Measurements from ENCODE around the gene TNS3. TPM values are rescaled to one million over a fixed set of nuclear protein-coding genes. Genes with fewer than 3 reads are reported as not detected.

TNS3 gene
- total and polyA plus RNA-seq, 9 of the 15 experiments (the other 6 are each of a cell fraction or from before 2014, with no cell fraction given), result 0.20 TPM; not detected in 8

- H3K27me3 ChIP-seq (ENCODE audit: control insufficient read depth in 2 of 2, insufficient read depth in 2 of 2, low read length in 2 of 2), result peaks cover 13 to 67% of the 10 kb centered on the region in 2 experiments; a peak in 4 of 5 replicates
- DNase-seq (ENCODE audit: extremely low read depth in 1 of 4, low spot score in 3 of 4) (no peak), FAIRE-seq (no peak), ATAC-seq (no peak)
- CTCF ChIA-PET (ENCODE audit: low intra/inter-chr PET ratio), result no interaction called here
- TF ChIP-seq C11orf30 (IDR thresholded peaks at IDR 0.05; ENCODE audit: low read depth) (no peak), ZNF830 (CRISPR knock-in tag; IDR thresholded peaks at IDR 0.05) (no peak), TCF7L2 (IDR thresholded peaks at IDR 0.05; ENCODE audit: low read depth, low read length) (no peak)
- H3K36me3 ChIP-seq (ENCODE audit: control insufficient read depth, insufficient read depth, low read length), result no peaks in the 10 kb centered on the region
- no peaks in the 10 kb centered on the region for H3K9me3 ChIP-seq (replicated peaks; ENCODE audit: control insufficient read depth, insufficient read depth, low read depth, low read length)
- H3K4me3 ChIP-seq, result no peak overlapping the region
- no peaks in the 10 kb centered on the region for H3K9me1 ChIP-seq (ENCODE audit: control insufficient read depth, insufficient read depth, low read length)
- H3K4me2 ChIP-seq (ENCODE audit: insufficient read depth, low read length), result no peak overlapping the region
- H3K27ac ChIP-seq (ENCODE audit: extremely low read depth, low read depth, low read length), result no peak overlapping the region
- no peak overlapping the region for H3K9ac ChIP-seq (ENCODE audit: insufficient read depth in 1 of 2, low read depth in 2 of 2, low read length in 2 of 2)
- H2AFZ ChIP-seq (ENCODE audit: low read depth, low read length), result no peak overlapping the region
- no peaks in the 10 kb centered on the region for H4K20me1 ChIP-seq (replicated peaks; ENCODE audit: control insufficient read depth, insufficient read depth, low read length)
- WGBS (ENCODE audit: insufficient coverage, low coverage, missing lambda C conversion rate), result 0% methylated on average over 7 of the region's 7 CpGs
- BruUV-seq (replicated peaks), result no TSS peak
- no peaks in the 10 kb centered on the region for H3K4me1 ChIP-seq (replicated peaks in 1 of 2; ENCODE audit: control insufficient read depth in 2 of 2, insufficient read depth in 2 of 2, low read length in 2 of 2)
- intact Hi-C loops (cut with micrococcal nuclease) (no loop called here), in situ Hi-C loops (cut with MboI) (no loop called here)
- POLR2A ChIA-PET, result interaction anchor here (0.7 kb wide), 1 partner anchor 30 kb away, joined by 4 read pairs; no protein-coding TSS in a partner anchor
- no peaks in the 10 kb centered on the region for H3K79me2 ChIP-seq (ENCODE audit: control insufficient read depth, insufficient read depth, low read length)
These were observed 72.3 kb downstream of the TNS3 start for GRCh38 chr7:47509571-47509970.

DNA sequence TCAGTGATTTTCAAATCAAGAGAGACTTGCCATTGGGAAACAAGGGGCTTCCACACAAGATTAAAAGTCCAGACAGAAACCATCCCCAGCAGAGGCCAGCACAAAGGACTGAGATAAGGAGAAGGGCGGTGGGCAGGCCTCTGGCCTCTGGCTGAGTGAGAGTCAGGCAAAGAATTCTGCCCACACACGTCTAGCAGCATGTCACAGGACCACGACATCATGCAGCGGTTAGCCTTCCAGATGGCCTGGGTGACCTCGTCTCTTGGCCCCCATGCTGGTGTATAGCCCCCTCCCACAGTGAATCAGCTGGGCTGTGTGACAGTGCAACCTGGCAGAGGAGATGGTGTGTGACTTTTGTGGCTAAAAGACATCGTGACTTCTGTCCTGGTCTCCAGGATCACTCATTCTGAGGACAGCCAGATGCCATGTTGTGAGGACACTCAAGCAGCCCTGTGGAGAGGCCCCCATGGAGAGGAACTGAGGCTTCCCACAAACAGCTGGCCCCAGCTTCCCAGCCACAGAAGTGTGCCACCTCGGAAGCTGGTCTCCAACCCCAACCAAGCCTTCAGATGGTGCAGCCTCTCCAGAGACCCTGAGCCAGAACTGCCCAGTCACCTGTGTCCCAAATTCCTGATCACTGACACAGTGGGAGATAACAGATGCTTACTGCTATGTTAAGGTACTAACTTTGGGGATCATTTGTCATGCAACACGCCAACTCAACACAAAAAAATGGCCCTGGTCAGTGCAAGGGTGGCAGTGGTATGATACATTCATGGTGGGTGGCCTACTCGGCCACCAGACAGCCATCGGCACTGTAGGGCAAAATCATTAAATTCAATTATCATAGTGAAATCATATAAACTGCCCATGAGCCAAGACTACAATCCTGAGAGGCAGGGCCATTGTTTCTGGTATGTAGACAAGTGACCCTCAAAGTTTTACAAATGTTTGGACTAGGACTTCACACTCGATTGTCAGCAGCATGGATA lies 73.2 kb downstream of the TNS3 start:
- WGBS (ENCODE audit: insufficient coverage, low coverage, missing lambda C conversion rate), result 2% methylated on average over 11 of the region's 11 CpGs
- FAIRE-seq, result no peak
- ChIA-PET CTCF (ENCODE audit: low intra/inter-chr PET ratio) (no interaction called here), POLR2A (no interaction called here)
- Histone ChIP-seq H3K9ac (ENCODE audit: insufficient read depth in 1 of 2, low read depth in 2 of 2, low read length in 2 of 2) (no peak overlapping the region), H3K9me1 (ENCODE audit: control insufficient read depth, insufficient read depth, low read length) (no peaks in the 10 kb centered on the region), H3K79me2 (ENCODE audit: control insufficient read depth, insufficient read depth, low read length) (no peaks in the 10 kb centered on the region), H3K4me2 (ENCODE audit: insufficient read depth, low read length) (no peak overlapping the region), H3K4me1 (replicated peaks in 1 of 2; ENCODE audit: control insufficient read depth in 2 of 2, insufficient read depth in 2 of 2, low read length in 2 of 2) (no peaks in the 10 kb centered on the region), H3K27ac (ENCODE audit: extremely low read depth, low read depth, low read length) (no peak overlapping the region), H2AFZ (ENCODE audit: low read depth, low read length) (no peak overlapping the region), H3K27me3 (ENCODE audit: control insufficient read depth in 2 of 2, insufficient read depth in 2 of 2, low read length in 2 of 2) (peaks cover 13 to 73% of the 10 kb centered on the region in 2 experiments; a peak in 4 of 5 replicates), H3K9me3 (replicated peaks; ENCODE audit: control insufficient read depth, insufficient read depth, low read depth, low read length) (no peaks in the 10 kb centered on the region), H3K4me3 (no peak overlapping the region), H4K20me1 (replicated peaks; ENCODE audit: control insufficient read depth, insufficient read depth, low read length) (no peaks in the 10 kb centered on the region), H3K36me3 (ENCODE audit: control insufficient read depth, insufficient read depth, low read length) (no peaks in the 10 kb centered on the region)
- BruUV-seq (replicated peaks), result no TSS peak
- ATAC-seq, result no peak
- intact Hi-C loops (cut with micrococcal nuclease) (no loop called here), in situ Hi-C loops (cut with MboI) (no loop called here)
- DNase-seq (ENCODE audit: extremely low read depth in 1 of 4, low spot score in 3 of 4), result no peak
- TF ChIP-seq ZNF184 (CRISPR knock-in tag; IDR thresholded peaks at IDR 0.05) (no peak), SP1 (CRISPR knock-in tag; IDR thresholded peaks at IDR 0.05) (no peak), ZNF282 (CRISPR knock-in tag; IDR thresholded peaks at IDR 0.05) (no peak), GATAD2A (IDR thresholded peaks at IDR 0.05) (no peak), RFX5 (IDR thresholded peaks at IDR 0.05; ENCODE audit: low read depth, low read length) (no peak), ZNF280B (CRISPR knock-in tag; IDR thresholded peaks at IDR 0.05) (no peak), ZFX (CRISPR knock-in tag; IDR thresholded peaks at IDR 0.05) (no peak), YBX1 (IDR thresholded peaks at IDR 0.05) (no peak), ZNF551 (CRISPR knock-in tag; IDR thresholded peaks at IDR 0.05) (no peak), ZNF740 (CRISPR knock-in tag; IDR thresholded peaks at IDR 0.05) (no peak), ZNF740 (tag; IDR thresholded peaks at IDR 0.05) (no peak), EGR1 (conservative IDR thresholded peaks at IDR 0.05) (no peak)
